Measurements from ENCODE around the gene LZTS3. TPM values are rescaled to one million over a fixed set of nuclear protein-coding genes. Genes with fewer than 3 reads are reported as not detected.
A peak's percentile ranks its signal among the peaks of the same experiment; 100 is the strongest.
"Not testable (repeated sequence)": the region's sequence is repeated elsewhere in the genome, so short reads cannot be mapped to it uniquely, and the experiment has no call there.

Gene LZTS3
- total and polyA plus RNA-seq, 2 of the 13 experiments (the other 11 are each of a cell fraction or from before 2014, with no cell fraction given): 10.1 to 31.3 TPM

DNA sequence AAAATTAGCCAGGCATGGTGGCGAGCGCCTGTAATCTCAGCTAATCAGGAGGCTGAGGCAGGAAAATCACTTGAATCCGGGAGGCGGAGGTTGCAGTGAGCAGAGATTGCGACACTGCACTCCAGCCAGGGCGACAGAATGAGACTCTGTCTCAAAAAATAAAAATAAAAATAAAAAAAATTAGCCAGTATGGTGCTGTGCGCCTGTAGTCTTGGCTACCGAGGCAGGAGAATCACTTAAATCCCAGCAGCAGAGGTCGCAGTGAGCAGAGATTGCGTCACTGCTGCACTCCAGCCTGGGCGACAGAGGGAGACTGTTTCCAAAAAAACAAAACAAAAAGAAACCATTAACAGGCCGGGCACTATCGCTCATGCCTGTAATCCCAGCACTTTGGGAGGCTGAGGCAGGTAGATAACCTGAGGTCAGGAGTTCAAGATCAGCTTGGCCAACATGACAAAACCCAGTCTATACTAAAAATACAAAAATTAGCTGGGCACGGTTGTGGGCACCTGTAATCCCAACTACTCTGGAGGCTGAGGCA lies 55.4 kb downstream of the LZTS3 start (continued):
- TF ChIP-seq, protein P1, sequence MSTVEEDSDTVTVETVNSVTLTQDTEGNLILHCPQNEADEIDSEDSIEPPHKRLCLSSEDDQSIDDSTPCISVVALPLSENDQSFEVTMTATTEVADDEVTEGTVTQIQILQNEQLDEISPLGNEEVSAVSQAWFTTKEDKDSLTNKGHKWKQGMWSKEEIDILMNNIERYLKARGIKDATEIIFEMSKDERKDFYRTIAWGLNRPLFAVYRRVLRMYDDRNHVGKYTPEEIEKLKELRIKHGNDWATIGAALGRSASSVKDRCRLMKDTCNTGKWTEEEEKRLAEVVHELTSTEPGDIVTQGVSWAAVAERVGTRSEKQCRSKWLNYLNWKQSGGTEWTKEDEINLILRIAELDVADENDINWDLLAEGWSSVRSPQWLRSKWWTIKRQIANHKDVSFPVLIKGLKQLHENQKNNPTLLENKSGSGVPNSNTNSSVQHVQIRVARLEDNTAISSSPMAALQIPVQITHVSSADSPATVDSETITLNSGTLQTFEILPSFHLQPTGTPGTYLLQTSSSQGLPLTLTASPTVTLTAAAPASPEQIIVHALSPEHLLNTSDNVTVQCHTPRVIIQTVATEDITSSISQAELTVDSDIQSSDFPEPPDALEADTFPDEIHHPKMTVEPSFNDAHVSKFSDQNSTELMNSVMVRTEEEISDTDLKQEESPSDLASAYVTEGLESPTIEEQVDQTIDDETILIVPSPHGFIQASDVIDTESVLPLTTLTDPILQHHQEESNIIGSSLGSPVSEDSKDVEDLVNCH (CRISPR knock-in tag; IDR thresholded peaks at IDR 0.05): 0 out of 2 replicates have a peak, but pooled peaks have one; percentile 39
- peak; percentile 69 for TF ChIP-seq ZEB1 (IDR thresholded peaks at IDR 0.05; ENCODE audit: insufficient replicate concordance, low read depth)
- TF ChIP-seq PHF21A (CRISPR knock-in tag; IDR thresholded peaks at IDR 0.05): peak; percentile 71
- not testable (repeated sequence) for TF ChIP-seq LCORL (IDR thresholded peaks at IDR 0.05)
- peak; percentile 95 for TF ChIP-seq LCORL (CRISPR knock-in tag; IDR thresholded peaks at IDR 0.05)
- peak; percentile 63; the same call in 1 of the 2 replicates for TF ChIP-seq RARA (CRISPR knock-in tag; IDR thresholded peaks at IDR 0.05)
- peak; percentile 74 for TF ChIP-seq BORCS8-MEF2B (CRISPR knock-in tag; IDR thresholded peaks at IDR 0.05)
- TF ChIP-seq, protein P2, sequence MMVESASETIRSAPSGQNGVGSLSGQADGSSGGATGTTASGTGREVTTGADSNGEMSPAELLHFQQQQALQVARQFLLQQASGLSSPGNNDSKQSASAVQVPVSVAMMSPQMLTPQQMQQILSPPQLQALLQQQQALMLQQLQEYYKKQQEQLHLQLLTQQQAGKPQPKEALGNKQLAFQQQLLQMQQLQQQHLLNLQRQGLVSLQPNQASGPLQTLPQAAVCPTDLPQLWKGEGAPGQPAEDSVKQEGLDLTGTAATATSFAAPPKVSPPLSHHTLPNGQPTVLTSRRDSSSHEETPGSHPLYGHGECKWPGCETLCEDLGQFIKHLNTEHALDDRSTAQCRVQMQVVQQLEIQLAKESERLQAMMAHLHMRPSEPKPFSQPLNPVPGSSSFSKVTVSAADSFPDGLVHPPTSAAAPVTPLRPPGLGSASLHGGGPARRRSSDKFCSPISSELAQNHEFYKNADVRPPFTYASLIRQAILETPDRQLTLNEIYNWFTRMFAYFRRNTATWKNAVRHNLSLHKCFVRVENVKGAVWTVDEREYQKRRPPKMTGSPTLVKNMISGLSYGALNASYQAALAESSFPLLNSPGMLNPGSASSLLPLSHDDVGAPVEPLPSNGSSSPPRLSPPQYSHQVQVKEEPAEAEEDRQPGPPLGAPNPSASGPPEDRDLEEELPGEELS (CRISPR knock-in tag; IDR thresholded peaks at IDR 0.05): peak; percentile 69
- TF ChIP-seq PHF8 (CRISPR knock-in tag; IDR thresholded peaks at IDR 0.05): peak; percentile 53
- peak; percentile 78 for TF ChIP-seq FOXO1 (CRISPR knock-in tag; IDR thresholded peaks at IDR 0.05)
- TF ChIP-seq, protein P3, sequence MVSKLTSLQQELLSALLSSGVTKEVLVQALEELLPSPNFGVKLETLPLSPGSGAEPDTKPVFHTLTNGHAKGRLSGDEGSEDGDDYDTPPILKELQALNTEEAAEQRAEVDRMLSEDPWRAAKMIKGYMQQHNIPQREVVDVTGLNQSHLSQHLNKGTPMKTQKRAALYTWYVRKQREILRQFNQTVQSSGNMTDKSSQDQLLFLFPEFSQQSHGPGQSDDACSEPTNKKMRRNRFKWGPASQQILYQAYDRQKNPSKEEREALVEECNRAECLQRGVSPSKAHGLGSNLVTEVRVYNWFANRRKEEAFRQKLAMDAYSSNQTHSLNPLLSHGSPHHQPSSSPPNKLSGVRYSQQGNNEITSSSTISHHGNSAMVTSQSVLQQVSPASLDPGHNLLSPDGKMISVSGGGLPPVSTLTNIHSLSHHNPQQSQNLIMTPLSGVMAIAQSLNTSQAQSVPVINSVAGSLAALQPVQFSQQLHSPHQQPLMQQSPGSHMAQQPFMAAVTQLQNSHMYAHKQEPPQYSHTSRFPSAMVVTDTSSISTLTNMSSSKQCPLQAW (CRISPR knock-in tag; IDR thresholded peaks at IDR 0.05): peak; percentile 39; the same call in 1 of the 2 replicates
- TF ChIP-seq ZSCAN25 (CRISPR knock-in tag; IDR thresholded peaks at IDR 0.05): peak; percentile 55
- TF ChIP-seq ZFP1 (CRISPR knock-in tag; IDR thresholded peaks at IDR 0.05): peak; percentile 84; the same call in 1 of the 2 replicates
- TF ChIP-seq SP4 (CRISPR knock-in tag; IDR thresholded peaks at IDR 0.05): peak; percentile 55; the same call in 1 of the 2 replicates
- 0 out of 2 replicates have a peak, but pooled peaks have one; percentile 86 for TF ChIP-seq GTF3A (CRISPR knock-in tag; conservative IDR thresholded peaks at IDR 0.05)
- TF ChIP-seq BHLHE40 (IDR thresholded peaks at IDR 0.05; ENCODE audit: low read length): 0 out of 2 replicates have a peak, but pooled peaks have one; percentile 9
- 0 out of 2 replicates have a peak, but pooled peaks have one; percentile 44 for TF ChIP-seq ZNF777 (CRISPR knock-in tag; IDR thresholded peaks at IDR 0.05)
- peak; percentile 82 for TF ChIP-seq KAT8 (CRISPR knock-in tag; IDR thresholded peaks at IDR 0.05)
- peak; percentile 44 for TF ChIP-seq GABPB1 (CRISPR knock-in tag; IDR thresholded peaks at IDR 0.05)
- TF ChIP-seq ETV5 (CRISPR knock-in tag; IDR thresholded peaks at IDR 0.05; ENCODE audit: borderline replicate concordance): peak; percentile 27; the same call in 1 of the 2 replicates
- peak; percentile 56; the same call in 1 of the 2 replicates for TF ChIP-seq ZNF224 (CRISPR knock-in tag; IDR thresholded peaks at IDR 0.05)
- TF ChIP-seq NR2F6 (IDR thresholded peaks at IDR 0.05): peak; percentile 33; the same call in 1 of the 2 replicates
- peak; percentile 73; the same call in 1 of the 2 replicates for TF ChIP-seq NR2F6 (CRISPR knock-in tag; IDR thresholded peaks at IDR 0.05)
- TF ChIP-seq SIN3A (IDR thresholded peaks at IDR 0.05; ENCODE audit: borderline replicate concordance, low read depth, low read length): 0 out of 2 replicates have a peak, but pooled peaks have one; percentile 40
- TF ChIP-seq TEAD3 (CRISPR knock-in tag; optimal IDR thresholded peaks at IDR 0.05; ENCODE audit: borderline replicate concordance): peak; percentile 69
